GM12875 (cell line): ENCODE data around the gene RAB26.
"Not testable (repeated sequence)": the region's sequence is repeated elsewhere in the genome, so short reads cannot be mapped to it uniquely, and the experiment has no call there.

ENCODE experiments used
- H3K4me3 ChIP-seq: one replicate; pipeline ENCODE4 v1.5.1; 2011; ENCODE audit warnings: low read depth, low read length, control low read depth
- CTCF ChIP-seq: IDR thresholded peaks from 2 replicates; pipeline ENCODE4 v1.5.1; 2011; ENCODE audit warnings: low read depth, mild to moderate bottlenecking, control low read depth, inconsistent platforms, low read length, moderate library complexity, borderline replicate concordance; ENCODE audit not compliant: insufficient read depth

Gene RAB26

GRCh38 chr16:2199621-2200139 is 51.3 kb downstream of the RAB26 start:
- TF ChIP-seq CTCF = no peak
- H3K4me3 ChIP-seq = no peak overlapping the region

GRCh38 chr16:2200313-2200712 is 51.9 kb downstream of the RAB26 start:
- no peak for TF ChIP-seq CTCF
- H3K4me3 ChIP-seq = no peak overlapping the region

GRCh38 chr16:2203119-2203688 is 54.8 kb downstream of the RAB26 start:
- not testable (repeated sequence) for H3K4me3 ChIP-seq
